CD14-positive monocyte (primary cell): ENCODE data around the gene EML1. TPM values are rescaled to one million over a fixed set of nuclear protein-coding genes. Genes with fewer than 3 reads are reported as not detected.

Experiments
- DNase-seq, 3 donors: peaks; one replicate each; pipeline ENCODE4 v3.0.0-alpha.2; 2011 to 2022
- H2AFZ ChIP-seq: 2 replicates; pipeline ENCODE4 v1.6.0; 2012; ENCODE audit warnings: mild to moderate bottlenecking, low read depth, low read length, inconsistent platforms; ENCODE audit not compliant: insufficient read depth, poor library complexity, severe bottlenecking
- H3K27ac ChIP-seq, 2 donors: 1 replicate in 1 of 2; 2 replicates in 1 of 2; pipeline ENCODE4 v1.5.1; 2012 to 2013; ENCODE audit warnings: low read length in 2 of 2, control low read depth in 1 of 2, inconsistent platforms in 1 of 2, low read depth in 1 of 2, mild to moderate bottlenecking in 1 of 2
- H3K27me3 ChIP-seq, 2 donors: one replicate each; pipeline versions ENCODE4 v1.6.0 to v1.6.1; 2011 to 2013; ENCODE audit warnings: low read length in 2 of 2; ENCODE audit not compliant: control insufficient read depth in 2 of 2, insufficient read depth in 2 of 2
- H3K36me3 ChIP-seq, 2 donors: replicated peaks in 1 of 2; 1 replicate in 1 of 2; 2 replicates in 1 of 2; pipeline versions ENCODE4 v1.5.1 to v1.6.1; 2012 to 2013; ENCODE audit warnings: low read length in 2 of 2, control low read depth in 1 of 2, inconsistent platforms in 1 of 2, mild to moderate bottlenecking in 1 of 2; ENCODE audit not compliant: insufficient read depth in 2 of 2, control insufficient read depth in 1 of 2
- H3K4me1 ChIP-seq, 2 donors: 1 replicate in 1 of 2; 2 replicates in 1 of 2; pipeline versions ENCODE4 v1.5.1 to v1.6.1; 2012 to 2013; ENCODE audit warnings: low read length in 2 of 2, control low read depth in 1 of 2, inconsistent platforms in 1 of 2, mild to moderate bottlenecking in 1 of 2, moderate library complexity in 1 of 2; ENCODE audit not compliant: insufficient read depth in 2 of 2, control insufficient read depth in 1 of 2
- H3K4me2 ChIP-seq: replicated peaks from 2 replicates; pipeline ENCODE3; 2012; ENCODE audit warnings: low read length, moderate library complexity, mild to moderate bottlenecking; ENCODE audit not compliant: poor library complexity, severe bottlenecking; ENCODE audit errors: extremely low read depth
- H3K4me3 ChIP-seq, 3 experiments: fragments of 200-600 bp in 1 of 3; sonication (generic) in 1 of 3; replicated peaks in 1 of 3; 1 replicate in 2 of 3; 2 replicates in 1 of 3; pipeline ENCODE4 v1.5.1; 2011 to 2013; ENCODE audit warnings: low read length in 3 of 3, mild to moderate bottlenecking in 3 of 3, control low read depth in 2 of 3, low read depth in 2 of 3, inconsistent platforms in 1 of 3, moderate library complexity in 1 of 3
- H3K79me2 ChIP-seq: 2 replicates; pipeline ENCODE4 v1.6.0; 2012; ENCODE audit warnings: mild to moderate bottlenecking, control low read depth, inconsistent platforms, low read length, moderate library complexity; ENCODE audit not compliant: insufficient read depth
- H3K9ac ChIP-seq: 2 replicates; pipeline ENCODE4 v1.6.0; 2017; ENCODE audit warnings: low read length, mild to moderate bottlenecking; ENCODE audit not compliant: insufficient read depth, poor library complexity, severe bottlenecking
- H3K9me3 ChIP-seq, 2 donors: replicated peaks in 1 of 2; 1 replicate in 1 of 2; 2 replicates in 1 of 2; pipeline versions ENCODE4 v1.5.1 to v1.6.1; 2012 to 2013; ENCODE audit warnings: low read length in 2 of 2, control low read depth in 1 of 2; ENCODE audit not compliant: control insufficient read depth in 1 of 2, insufficient read depth in 1 of 2
- H4K20me1 ChIP-seq: 2 replicates; pipeline ENCODE4 v1.6.0; 2012; ENCODE audit warnings: mild to moderate bottlenecking, low read length, control low read depth, moderate library complexity; ENCODE audit not compliant: insufficient read depth
- H3K27ac Mint-ChIP-seq, 7 donors: one replicate each; pipeline ENCODE4 v1.8.0; 2020; ENCODE audit warnings: mild to moderate bottlenecking in 7 of 7, mixed read lengths in 7 of 7, moderate library complexity in 6 of 7, inconsistent platforms in 2 of 7
- H3K27me3 Mint-ChIP-seq, 3 donors: one replicate each; pipeline ENCODE4 v1.8.0; 2021 to 2022; ENCODE audit warnings: low read depth in 3 of 3, mild to moderate bottlenecking in 3 of 3, mixed read lengths in 3 of 3, moderate library complexity in 3 of 3, inconsistent platforms in 1 of 3
- H3K36me3 Mint-ChIP-seq, 2 donors: one replicate each; pipeline ENCODE4 v1.8.0; 2020; ENCODE audit warnings: mixed read lengths in 2 of 2, inconsistent platforms in 1 of 2, mild to moderate bottlenecking in 1 of 2
- H3K4me1 Mint-ChIP-seq: one replicate; pipeline ENCODE4 v1.8.0; 2020; ENCODE audit warnings: mild to moderate bottlenecking, mixed read lengths
- H3K4me3 Mint-ChIP-seq, 2 donors: one replicate each; pipeline ENCODE4 v1.8.0; 2020; ENCODE audit warnings: mild to moderate bottlenecking in 2 of 2, mixed read lengths in 2 of 2, moderate library complexity in 1 of 2
- H3K9me3 Mint-ChIP-seq, 7 donors: one replicate each; pipeline ENCODE4 v1.8.0; 2020 to 2022; ENCODE audit warnings: mixed read lengths in 7 of 7, mild to moderate bottlenecking in 6 of 7, moderate library complexity in 6 of 7, inconsistent platforms in 2 of 7
- whole genome bisulfite sequencing: methylation state at CpG from one replicate; pipeline ENCODE4 v1.1.5; 2013; ENCODE audit warnings: missing lambda C conversion rate; ENCODE audit not compliant: insufficient coverage; 5-methylcytosine and 5-hydroxymethylcytosine counted together
- intact Hi-C, 2 donors: fragments of 100-400 bp; cut with micrococcal nuclease; formaldehyde crosslinking; loops; one replicate each; pipeline versions ENCODE4 v1.15.0 to v1.15.1; 2023
- polyA plus RNA-seq, 3 donors: library from polyadenylated mRNA; depleted of rRNA in 1 of 3; unstranded in 2 of 3; stranded (reverse) in 1 of 3; fragments of 300-500 nt in 2 of 3; fragments of >200 nt in 1 of 3; fragmentation: Illumina TruSeq in 2 of 3; gene quantifications; 1 replicate in 2 of 3; 2 replicates in 1 of 3; pipeline ENCODE4 v1.2.3, GENCODE V29; 2012 to 2021
- TF ChIP-seq, protein P1 (sequence below): fragments of 200-600 bp; IDR thresholded peaks from one replicate; pipeline ENCODE4 v1.8.0; 2022; ENCODE audit warnings: antibody characterized with exemption, mild to moderate bottlenecking

The EML1 gene
- polyA plus RNA-seq, 3 donors = not detected

DNA sequence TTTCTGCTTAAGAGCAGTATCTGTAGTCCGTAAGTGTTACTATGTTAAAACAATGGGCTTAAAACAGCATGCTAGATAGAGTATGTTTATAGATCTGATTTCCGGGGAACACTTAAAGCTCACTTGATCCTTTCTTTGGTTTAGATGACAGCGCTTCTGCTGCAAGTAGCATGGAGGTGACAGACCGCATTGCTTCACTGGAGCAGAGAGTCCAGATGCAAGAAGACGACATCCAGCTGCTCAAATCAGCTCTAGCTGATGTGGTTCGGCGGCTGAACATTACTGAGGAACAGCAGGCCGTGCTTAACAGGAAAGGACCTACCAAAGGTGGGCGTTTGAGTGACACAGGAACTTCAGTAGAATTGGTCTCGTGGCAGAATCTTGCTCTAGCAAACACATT, 57.5 kb downstream of the EML1 start:
- peaks cover 7 to 27% (median 13%) of the 10 kb centered on the region in 3 donors for H3K27me3 Mint-ChIP-seq
- no peaks in the 10 kb centered on the region for H3K4me1 Mint-ChIP-seq
- peaks cover 0 to 17% (median 9%) of the 10 kb centered on the region in 7 donors for H3K9me3 Mint-ChIP-seq
- DNase-seq = no peak
- 95% methylated on average over 7 of the region's 10 CpGs for WGBS
- no peaks in the 10 kb centered on the region for H3K4me1 ChIP-seq
- H4K20me1 ChIP-seq = no peaks in the 10 kb centered on the region
- no peak overlapping the region for H3K4me2 ChIP-seq
- H3K36me3 Mint-ChIP-seq = no peaks in the 10 kb centered on the region
- TF ChIP-seq, protein P1, sequence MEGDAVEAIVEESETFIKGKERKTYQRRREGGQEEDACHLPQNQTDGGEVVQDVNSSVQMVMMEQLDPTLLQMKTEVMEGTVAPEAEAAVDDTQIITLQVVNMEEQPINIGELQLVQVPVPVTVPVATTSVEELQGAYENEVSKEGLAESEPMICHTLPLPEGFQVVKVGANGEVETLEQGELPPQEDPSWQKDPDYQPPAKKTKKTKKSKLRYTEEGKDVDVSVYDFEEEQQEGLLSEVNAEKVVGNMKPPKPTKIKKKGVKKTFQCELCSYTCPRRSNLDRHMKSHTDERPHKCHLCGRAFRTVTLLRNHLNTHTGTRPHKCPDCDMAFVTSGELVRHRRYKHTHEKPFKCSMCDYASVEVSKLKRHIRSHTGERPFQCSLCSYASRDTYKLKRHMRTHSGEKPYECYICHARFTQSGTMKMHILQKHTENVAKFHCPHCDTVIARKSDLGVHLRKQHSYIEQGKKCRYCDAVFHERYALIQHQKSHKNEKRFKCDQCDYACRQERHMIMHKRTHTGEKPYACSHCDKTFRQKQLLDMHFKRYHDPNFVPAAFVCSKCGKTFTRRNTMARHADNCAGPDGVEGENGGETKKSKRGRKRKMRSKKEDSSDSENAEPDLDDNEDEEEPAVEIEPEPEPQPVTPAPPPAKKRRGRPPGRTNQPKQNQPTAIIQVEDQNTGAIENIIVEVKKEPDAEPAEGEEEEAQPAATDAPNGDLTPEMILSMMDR = no peak
- no peak overlapping the region for H2AFZ ChIP-seq
- H3K9me3 ChIP-seq = peaks cover 3 to 8% of the 10 kb centered on the region in 2 donors
- no peak overlapping the region for H3K27ac ChIP-seq
- H3K9ac ChIP-seq = no peak overlapping the region
- H3K36me3 ChIP-seq = no peaks in the 10 kb centered on the region
- intact Hi-C loops = no loop called here
- no peak overlapping the region for H3K4me3 ChIP-seq
- no peaks in the 10 kb centered on the region for H3K27me3 ChIP-seq
- H3K79me2 ChIP-seq = no peaks in the 10 kb centered on the region
- no peak overlapping the region for H3K4me3 Mint-ChIP-seq
- H3K27ac Mint-ChIP-seq = no peak overlapping the region

GRCh38 chr14:99852578-99852977, 59.4 kb downstream of the EML1 start:
- no peaks in the 10 kb centered on the region for H3K4me1 ChIP-seq
- no peak overlapping the region for H3K4me3 ChIP-seq
- H2AFZ ChIP-seq = no peak overlapping the region
- Mint-ChIP-seq H3K9me3 (peaks cover 0 to 4% (median 3%) of the 10 kb centered on the region in 7 donors), H3K36me3 (no peaks in the 10 kb centered on the region), H3K27me3 (peaks cover 4 to 32% (median 12%) of the 10 kb centered on the region in 3 donors), H3K27ac (no peak overlapping the region), H3K4me3 (no peak overlapping the region), H3K4me1 (no peaks in the 10 kb centered on the region)
- no peaks in the 10 kb centered on the region for H4K20me1 ChIP-seq
- H3K9me3 ChIP-seq = no peaks in the 10 kb centered on the region
- intact Hi-C loops = no loop called here
- no peaks in the 10 kb centered on the region for H3K36me3 ChIP-seq
- TF ChIP-seq, protein P1 = no peak
- DNase-seq = no peak
- no peaks in the 10 kb centered on the region for H3K79me2 ChIP-seq
- H3K27me3 ChIP-seq = no peaks in the 10 kb centered on the region
- H3K4me2 ChIP-seq = no peak overlapping the region
- no CpG with 5 or more reads among the region's 4 CpGs for WGBS
- no peak overlapping the region for H3K9ac ChIP-seq
- H3K27ac ChIP-seq = no peak overlapping the region
